ENCODE measurements around the gene TMEM132A. TPM values are rescaled to one million over a fixed set of nuclear protein-coding genes. Genes with fewer than 3 reads are reported as not detected.

TMEM132A gene
- total and polyA plus RNA-seq, 4 donors = 0.60 to 1.6 (median 1.1) TPM

DNA sequence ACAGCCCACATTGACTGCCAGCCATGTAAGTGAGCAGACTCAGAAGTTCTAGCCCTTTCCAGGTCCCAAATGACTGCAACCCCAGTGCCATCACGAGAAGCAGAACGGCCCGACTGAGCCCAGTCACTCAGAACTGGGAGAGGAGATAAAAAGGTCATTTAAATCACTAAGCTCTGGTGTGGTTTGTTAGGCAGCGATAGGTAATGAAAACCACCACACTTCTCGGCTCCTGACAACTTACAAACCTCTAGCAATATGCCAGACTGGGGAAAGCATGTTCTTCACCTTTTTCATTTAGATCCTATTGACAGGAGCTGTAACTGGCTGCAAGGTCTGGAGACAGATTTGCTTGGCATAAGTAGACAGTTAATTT lies 21.0 kb downstream of the TMEM132A start (continued):
- TF ChIP-seq EGR1 (IDR thresholded peaks at IDR 0.05; ENCODE audit: low read depth in 2 of 2) (no peak), HNF4A (conservative IDR thresholded peaks at IDR 0.05) (no peak)

DNA sequence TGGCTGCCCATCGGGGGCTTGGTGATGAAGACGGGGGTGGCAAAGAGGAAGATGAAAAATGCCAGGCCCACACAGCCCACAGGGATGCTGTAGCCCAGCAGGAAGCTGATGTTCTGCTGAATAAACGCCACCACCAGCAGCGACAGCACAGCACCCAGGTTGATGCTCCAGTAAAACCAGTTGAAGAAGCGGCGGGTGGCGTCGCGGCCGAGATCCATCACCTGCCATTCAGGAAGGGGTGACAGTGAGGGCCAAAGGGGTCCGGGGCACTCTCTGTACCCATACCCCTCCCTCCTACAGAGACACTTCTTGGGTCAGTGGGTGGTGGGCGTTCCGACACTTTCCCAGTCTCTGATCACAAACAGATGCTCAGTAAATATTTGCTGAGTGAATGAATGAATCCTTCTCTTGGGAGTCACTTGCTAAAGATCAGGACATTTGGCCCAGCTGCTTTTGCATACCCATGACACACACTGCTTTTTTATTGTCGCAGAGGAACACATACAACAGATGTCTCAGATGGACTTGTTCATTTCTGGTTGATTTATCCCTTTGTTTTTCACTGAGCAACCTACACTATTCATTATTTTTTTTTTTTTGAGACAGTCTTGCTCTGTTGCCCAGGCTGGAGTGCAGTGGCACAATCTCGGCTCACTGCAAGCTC lies 22.5 kb downstream of the TMEM132A start:
- Histone ChIP-seq H3K27me3 (ENCODE audit: control insufficient read depth in 4 of 4, insufficient read depth in 4 of 4, low read length in 3 of 4) (no peaks in the 10 kb centered on the region), H3K4me3 (ENCODE audit: low read depth in 1 of 3, low read length in 3 of 3) (no peak overlapping the region), H3K27ac (ENCODE audit: low read depth in 1 of 2, low read length in 2 of 2) (no peak overlapping the region), H3K9me3 (ENCODE audit: control insufficient read depth in 4 of 4, low read length in 3 of 4) (no peaks in the 10 kb centered on the region), H3K4me1 (ENCODE audit: control insufficient read depth in 4 of 4, insufficient read depth in 4 of 4, low read length in 3 of 4) (peaks cover 4 to 15% (median 8%) of the 10 kb centered on the region in 4 donors), H3K36me3 (ENCODE audit: control insufficient read depth in 4 of 4, insufficient read depth in 3 of 4, low read depth in 1 of 4, low read length in 3 of 4) (peaks cover 0 to 21% (median 5%) of the 10 kb centered on the region in 4 donors), H3K9ac (ENCODE audit: low read depth in 1 of 2, low read length in 2 of 2) (no peak overlapping the region)
- TF ChIP-seq, protein P1, sequence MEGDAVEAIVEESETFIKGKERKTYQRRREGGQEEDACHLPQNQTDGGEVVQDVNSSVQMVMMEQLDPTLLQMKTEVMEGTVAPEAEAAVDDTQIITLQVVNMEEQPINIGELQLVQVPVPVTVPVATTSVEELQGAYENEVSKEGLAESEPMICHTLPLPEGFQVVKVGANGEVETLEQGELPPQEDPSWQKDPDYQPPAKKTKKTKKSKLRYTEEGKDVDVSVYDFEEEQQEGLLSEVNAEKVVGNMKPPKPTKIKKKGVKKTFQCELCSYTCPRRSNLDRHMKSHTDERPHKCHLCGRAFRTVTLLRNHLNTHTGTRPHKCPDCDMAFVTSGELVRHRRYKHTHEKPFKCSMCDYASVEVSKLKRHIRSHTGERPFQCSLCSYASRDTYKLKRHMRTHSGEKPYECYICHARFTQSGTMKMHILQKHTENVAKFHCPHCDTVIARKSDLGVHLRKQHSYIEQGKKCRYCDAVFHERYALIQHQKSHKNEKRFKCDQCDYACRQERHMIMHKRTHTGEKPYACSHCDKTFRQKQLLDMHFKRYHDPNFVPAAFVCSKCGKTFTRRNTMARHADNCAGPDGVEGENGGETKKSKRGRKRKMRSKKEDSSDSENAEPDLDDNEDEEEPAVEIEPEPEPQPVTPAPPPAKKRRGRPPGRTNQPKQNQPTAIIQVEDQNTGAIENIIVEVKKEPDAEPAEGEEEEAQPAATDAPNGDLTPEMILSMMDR (IDR thresholded peaks at IDR 0.05; ENCODE audit: low read depth, low read length, missing input control) = no peak
- TF ChIP-seq YY1 (IDR thresholded peaks at IDR 0.05) = no peak
- TF ChIP-seq, protein P2, sequence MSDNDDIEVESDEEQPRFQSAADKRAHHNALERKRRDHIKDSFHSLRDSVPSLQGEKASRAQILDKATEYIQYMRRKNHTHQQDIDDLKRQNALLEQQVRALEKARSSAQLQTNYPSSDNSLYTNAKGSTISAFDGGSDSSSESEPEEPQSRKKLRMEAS (IDR thresholded peaks at IDR 0.05) = no peak
- TF ChIP-seq, protein P3, sequence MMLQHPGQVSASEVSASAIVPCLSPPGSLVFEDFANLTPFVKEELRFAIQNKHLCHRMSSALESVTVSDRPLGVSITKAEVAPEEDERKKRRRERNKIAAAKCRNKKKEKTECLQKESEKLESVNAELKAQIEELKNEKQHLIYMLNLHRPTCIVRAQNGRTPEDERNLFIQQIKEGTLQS (IDR thresholded peaks at IDR 0.05) = no peak
- TF ChIP-seq NR2F2 (IDR thresholded peaks at IDR 0.05) = no peak
- TF ChIP-seq, protein P4, sequence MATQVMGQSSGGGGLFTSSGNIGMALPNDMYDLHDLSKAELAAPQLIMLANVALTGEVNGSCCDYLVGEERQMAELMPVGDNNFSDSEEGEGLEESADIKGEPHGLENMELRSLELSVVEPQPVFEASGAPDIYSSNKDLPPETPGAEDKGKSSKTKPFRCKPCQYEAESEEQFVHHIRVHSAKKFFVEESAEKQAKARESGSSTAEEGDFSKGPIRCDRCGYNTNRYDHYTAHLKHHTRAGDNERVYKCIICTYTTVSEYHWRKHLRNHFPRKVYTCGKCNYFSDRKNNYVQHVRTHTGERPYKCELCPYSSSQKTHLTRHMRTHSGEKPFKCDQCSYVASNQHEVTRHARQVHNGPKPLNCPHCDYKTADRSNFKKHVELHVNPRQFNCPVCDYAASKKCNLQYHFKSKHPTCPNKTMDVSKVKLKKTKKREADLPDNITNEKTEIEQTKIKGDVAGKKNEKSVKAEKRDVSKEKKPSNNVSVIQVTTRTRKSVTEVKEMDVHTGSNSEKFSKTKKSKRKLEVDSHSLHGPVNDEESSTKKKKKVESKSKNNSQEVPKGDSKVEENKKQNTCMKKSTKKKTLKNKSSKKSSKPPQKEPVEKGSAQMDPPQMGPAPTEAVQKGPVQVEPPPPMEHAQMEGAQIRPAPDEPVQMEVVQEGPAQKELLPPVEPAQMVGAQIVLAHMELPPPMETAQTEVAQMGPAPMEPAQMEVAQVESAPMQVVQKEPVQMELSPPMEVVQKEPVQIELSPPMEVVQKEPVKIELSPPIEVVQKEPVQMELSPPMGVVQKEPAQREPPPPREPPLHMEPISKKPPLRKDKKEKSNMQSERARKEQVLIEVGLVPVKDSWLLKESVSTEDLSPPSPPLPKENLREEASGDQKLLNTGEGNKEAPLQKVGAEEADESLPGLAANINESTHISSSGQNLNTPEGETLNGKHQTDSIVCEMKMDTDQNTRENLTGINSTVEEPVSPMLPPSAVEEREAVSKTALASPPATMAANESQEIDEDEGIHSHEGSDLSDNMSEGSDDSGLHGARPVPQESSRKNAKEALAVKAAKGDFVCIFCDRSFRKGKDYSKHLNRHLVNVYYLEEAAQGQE (IDR thresholded peaks at IDR 0.05) = no peak
- no peak for TF ChIP-seq SP1 (IDR thresholded peaks at IDR 0.05)
- TF ChIP-seq HNF4A (conservative IDR thresholded peaks at IDR 0.05) = no peak
- TF ChIP-seq HNF4G (IDR thresholded peaks at IDR 0.05) = no peak
- no peak for TF ChIP-seq FOXA1 (IDR thresholded peaks at IDR 0.05)
- no peak for TF ChIP-seq FOXA2 (IDR thresholded peaks at IDR 0.05)
- no peak for TF ChIP-seq RXRA (IDR thresholded peaks at IDR 0.05)
- no peak for TF ChIP-seq RAD21 (IDR thresholded peaks at IDR 0.05)
- no peak for TF ChIP-seq JUND (IDR thresholded peaks at IDR 0.05)
- no peak for TF ChIP-seq TAF1 (conservative IDR thresholded peaks at IDR 0.05)
- WGBS = 92% methylated on average over 15 of the region's 15 CpGs
- DNase-seq (ENCODE audit: low spot score) = no peak

DNA sequence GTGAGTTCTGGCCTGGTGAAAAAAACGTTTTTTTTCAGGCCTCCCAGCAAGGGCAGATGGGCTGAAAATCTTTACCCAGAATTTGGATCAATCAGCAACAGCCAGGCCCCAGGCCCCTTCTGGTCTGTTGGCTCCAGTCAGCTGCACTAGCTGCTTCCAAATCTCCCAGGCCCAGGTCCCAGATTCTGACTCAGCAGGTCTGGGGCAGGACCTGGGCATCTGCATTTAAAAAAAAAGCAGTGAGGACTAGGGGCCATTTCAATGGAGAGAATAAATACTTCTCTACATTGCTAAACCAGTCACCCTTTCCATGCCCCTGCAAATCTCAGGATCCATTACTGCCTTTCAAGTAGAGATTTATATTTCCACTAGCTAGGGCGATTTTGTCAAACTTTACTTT lies 23.4 kb downstream of the TMEM132A start:
- H3K9me3 ChIP-seq (ENCODE audit: control insufficient read depth in 4 of 4, low read length in 3 of 4) = no peaks in the 10 kb centered on the region
- no peaks in the 10 kb centered on the region for H3K27me3 ChIP-seq (ENCODE audit: control insufficient read depth in 4 of 4, insufficient read depth in 4 of 4, low read length in 3 of 4)
- peaks cover 0 to 11% (median 2%) of the 10 kb centered on the region in 4 donors for H3K36me3 ChIP-seq (ENCODE audit: control insufficient read depth in 4 of 4, insufficient read depth in 3 of 4, low read depth in 1 of 4, low read length in 3 of 4)
- DNase-seq (ENCODE audit: low spot score) = no peak
- H3K4me3 ChIP-seq (ENCODE audit: low read depth in 1 of 3, low read length in 3 of 3) = no peak overlapping the region
- WGBS = 59% methylated on average over 2 of the region's 2 CpGs
- no peak overlapping the region for H3K9ac ChIP-seq (ENCODE audit: low read depth in 1 of 2, low read length in 2 of 2)
- H3K4me1 ChIP-seq (ENCODE audit: control insufficient read depth in 4 of 4, insufficient read depth in 4 of 4, low read length in 3 of 4) = peaks cover 5 to 21% (median 13%) of the 10 kb centered on the region in 4 donors
- H3K27ac ChIP-seq (ENCODE audit: low read depth in 1 of 2, low read length in 2 of 2) = no peak overlapping the region
- TF ChIP-seq NR2F2 (IDR thresholded peaks at IDR 0.05) = no peak
- TF ChIP-seq HNF4G (IDR thresholded peaks at IDR 0.05) = no peak
- no peak for TF ChIP-seq FOXA2 (IDR thresholded peaks at IDR 0.05)
- no peak for TF ChIP-seq GABPA (IDR thresholded peaks at IDR 0.05 in 1 of 2, conservative IDR thresholded peaks at IDR 0.05 in 1 of 2)
- TF ChIP-seq EGR1 (IDR thresholded peaks at IDR 0.05; ENCODE audit: low read depth in 2 of 2) = no peak
- TF ChIP-seq YY1 (IDR thresholded peaks at IDR 0.05) = no peak
- TF ChIP-seq, protein P5, sequence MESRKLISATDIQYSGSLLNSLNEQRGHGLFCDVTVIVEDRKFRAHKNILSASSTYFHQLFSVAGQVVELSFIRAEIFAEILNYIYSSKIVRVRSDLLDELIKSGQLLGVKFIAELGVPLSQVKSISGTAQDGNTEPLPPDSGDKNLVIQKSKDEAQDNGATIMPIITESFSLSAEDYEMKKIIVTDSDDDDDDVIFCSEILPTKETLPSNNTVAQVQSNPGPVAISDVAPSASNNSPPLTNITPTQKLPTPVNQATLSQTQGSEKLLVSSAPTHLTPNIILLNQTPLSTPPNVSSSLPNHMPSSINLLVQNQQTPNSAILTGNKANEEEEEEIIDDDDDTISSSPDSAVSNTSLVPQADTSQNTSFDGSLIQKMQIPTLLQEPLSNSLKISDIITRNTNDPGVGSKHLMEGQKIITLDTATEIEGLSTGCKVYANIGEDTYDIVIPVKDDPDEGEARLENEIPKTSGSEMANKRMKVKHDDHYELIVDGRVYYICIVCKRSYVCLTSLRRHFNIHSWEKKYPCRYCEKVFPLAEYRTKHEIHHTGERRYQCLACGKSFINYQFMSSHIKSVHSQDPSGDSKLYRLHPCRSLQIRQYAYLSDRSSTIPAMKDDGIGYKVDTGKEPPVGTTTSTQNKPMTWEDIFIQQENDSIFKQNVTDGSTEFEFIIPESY (IDR thresholded peaks at IDR 0.05) = no peak
- TF ChIP-seq, protein P2 (IDR thresholded peaks at IDR 0.05) = no peak
- no peak for TF ChIP-seq FOXA1 (IDR thresholded peaks at IDR 0.05)
- TF ChIP-seq TAF1 (conservative IDR thresholded peaks at IDR 0.05) = no peak
- TF ChIP-seq, protein P4 (IDR thresholded peaks at IDR 0.05) = no peak
